ENCODE data around the gene USP37. TPM values are rescaled to one million over a fixed set of nuclear protein-coding genes. Genes with fewer than 3 reads are reported as not detected.

USP37 gene
- total RNA-seq, 1 experiment from 2014 or later: 11.6 TPM

GRCh38 chr2:218567797-218568189 is 358 bp downstream of the USP37 start:
- H3K9ac ChIP-seq (ENCODE audit: low read length): peak overlapping the region; percentile 97
- ATAC-seq: peak; percentile 66
- H3K9me3 ChIP-seq (ENCODE audit: low read length): no peaks in the 10 kb centered on the region
- ChIA-PET POLR2A (ENCODE audit: unreplicated experiment) (interaction anchor here (0.5 kb wide), 1 partner anchor 15 kb away, joined by 3 read pairs; no protein-coding TSS in a partner anchor), CTCF (no interaction called here)
- TF ChIP-seq EZH2phosphoT487 (IDR thresholded peaks at IDR 0.05; ENCODE audit: borderline replicate concordance, low read length): no peak
- TF ChIP-seq CTCF (conservative IDR thresholded peaks at IDR 0.05; ENCODE audit: low read depth, low read length): no peak
- no peak for TF ChIP-seq EZH2 (IDR thresholded peaks at IDR 0.05; ENCODE audit: low read length, unreplicated experiment)
- peaks cover 12% of the 10 kb centered on the region for H4K20me1 ChIP-seq (ENCODE audit: low read length)
- H3F3A ChIP-seq (ENCODE audit: low read length, unreplicated experiment): no peaks in the 10 kb centered on the region
- peaks cover 94% of the 10 kb centered on the region for H3K79me2 ChIP-seq (ENCODE audit: low read length)
- H3K27me3 ChIP-seq (ENCODE audit: low read length): no peaks in the 10 kb centered on the region
- H2AFZ ChIP-seq (ENCODE audit: low read length): peak overlapping the region; percentile 90
- no peaks in the 10 kb centered on the region for H3K9me2 ChIP-seq (replicated peaks; ENCODE audit: low read length)
- peaks cover 25% of the 10 kb centered on the region for H3K4me1 ChIP-seq (ENCODE audit: insufficient read depth, low read length)
- intact Hi-C loops (cut with micrococcal nuclease): loop anchor here (5.0 kb wide), 3 partner anchors 40 to 170 kb away; partner anchors contain the start of genes CTDSP1 and PLCD4
- peaks cover 11% of the 10 kb centered on the region; the same call in 1 of the 2 replicates for H3K36me3 ChIP-seq (ENCODE audit: low read depth, low read length)
- peak overlapping the region; percentile 87 for H3K4me2 ChIP-seq (ENCODE audit: low read length)
- BruUV-seq (replicated peaks): no TSS peak
- no peak for DNase-seq
- H3K4me3 ChIP-seq (ENCODE audit: low read length): peak overlapping the region; percentile 84
- peak overlapping the region; percentile 52 for H3K27ac ChIP-seq (ENCODE audit: low read length)

GRCh38 chr2:218566296-218566695 is 1.9 kb downstream of the USP37 start:
- DNase-seq (no peak), ATAC-seq (no peak)
- Histone ChIP-seq H2AFZ (ENCODE audit: low read length) (no peak overlapping the region), H3K9me3 (ENCODE audit: low read length) (no peaks in the 10 kb centered on the region), H3K4me1 (ENCODE audit: insufficient read depth, low read length) (peaks cover 24% of the 10 kb centered on the region), H3K27ac (ENCODE audit: low read length) (no peak overlapping the region), H3K9ac (ENCODE audit: low read length) (0 out of 2 replicates have a peak overlapping the region, but pooled peaks have one; percentile 97), H3K79me2 (ENCODE audit: low read length) (peaks cover 79% of the 10 kb centered on the region), H3K4me3 (ENCODE audit: low read length) (peak overlapping the region; percentile 84), H3K36me3 (ENCODE audit: low read depth, low read length) (peaks cover 6% of the 10 kb centered on the region; the same call in 1 of the 2 replicates), H3F3A (ENCODE audit: low read length, unreplicated experiment) (no peaks in the 10 kb centered on the region), H4K20me1 (ENCODE audit: low read length) (peaks cover 12% of the 10 kb centered on the region), H3K27me3 (ENCODE audit: low read length) (no peaks in the 10 kb centered on the region), H3K9me2 (replicated peaks; ENCODE audit: low read length) (no peaks in the 10 kb centered on the region), H3K4me2 (ENCODE audit: low read length) (peak overlapping the region; percentile 87)
- intact Hi-C loops (cut with micrococcal nuclease): loop anchor here (5.0 kb wide), 3 partner anchors 41 to 169 kb away; partner anchors contain the start of genes CTDSP1 and PLCD4
- ChIA-PET POLR2A (ENCODE audit: unreplicated experiment) (no interaction called here), CTCF (no interaction called here)
- BruUV-seq (replicated peaks): no TSS peak
- TF ChIP-seq EZH2phosphoT487 (IDR thresholded peaks at IDR 0.05; ENCODE audit: borderline replicate concordance, low read length) (no peak), EZH2 (IDR thresholded peaks at IDR 0.05; ENCODE audit: low read length, unreplicated experiment) (no peak), CTCF (conservative IDR thresholded peaks at IDR 0.05; ENCODE audit: low read depth, low read length) (no peak)

- no peak for DNase-seq
- no peaks in the 10 kb centered on the region for H3K9me2 ChIP-seq (replicated peaks; ENCODE audit: low read length)
- peaks cover 15% of the 10 kb centered on the region for H3K4me1 ChIP-seq (ENCODE audit: insufficient read depth, low read length)
- CTCF ChIA-PET: no interaction called here
- no peak for TF ChIP-seq EZH2 (IDR thresholded peaks at IDR 0.05; ENCODE audit: low read length, unreplicated experiment)
- TF ChIP-seq CTCF (conservative IDR thresholded peaks at IDR 0.05; ENCODE audit: low read depth, low read length): no peak
- no peak for TF ChIP-seq EZH2phosphoT487 (IDR thresholded peaks at IDR 0.05; ENCODE audit: borderline replicate concordance, low read length)
- BruUV-seq (replicated peaks): no TSS peak
- no peaks in the 10 kb centered on the region for H4K20me1 ChIP-seq (ENCODE audit: low read length)
- POLR2A ChIA-PET (ENCODE audit: unreplicated experiment): no interaction called here
- H3K79me2 ChIP-seq (ENCODE audit: low read length): peaks cover 57% of the 10 kb centered on the region
- no peak overlapping the region for H3K9ac ChIP-seq (ENCODE audit: low read length)
- no peak overlapping the region for H3K4me3 ChIP-seq (ENCODE audit: low read length)
- no peaks in the 10 kb centered on the region for H3K27me3 ChIP-seq (ENCODE audit: low read length)
- ATAC-seq: no peak
- H3K27ac ChIP-seq (ENCODE audit: low read length): no peak overlapping the region
- H3F3A ChIP-seq (ENCODE audit: low read length, unreplicated experiment): no peaks in the 10 kb centered on the region
- H3K36me3 ChIP-seq (ENCODE audit: low read depth, low read length): peaks cover 18% of the 10 kb centered on the region; the same call in 1 of the 2 replicates
- H3K9me3 ChIP-seq (ENCODE audit: low read length): no peaks in the 10 kb centered on the region
- intact Hi-C loops (cut with micrococcal nuclease): no loop called here
- H2AFZ ChIP-seq (ENCODE audit: low read length): no peak overlapping the region
- no peak overlapping the region for H3K4me2 ChIP-seq (ENCODE audit: low read length)
Measured at GRCh38 chr2:218564056-218564455, 4.1 kb downstream of the USP37 start.
